HCT116 (cell line): Measurements from ENCODE around the gene TNNC2. TPM values are rescaled to one million over a fixed set of nuclear protein-coding genes. Genes with fewer than 3 reads are reported as not detected.
A peak's percentile ranks its signal among the peaks of the same experiment; 100 is the strongest.
"Not testable (repeated sequence)": the region's sequence is repeated elsewhere in the genome, so short reads cannot be mapped to it uniquely, and the experiment has no call there.

Experiments used
- ATAC-seq: fragments of 200-7000 bp; cut with Tn5 transposase; 2 replicates; pipeline ENCODE4 v1.9.1; 2020; ENCODE audit warnings: mild to moderate bottlenecking, moderate library complexity
- BruUV-seq: library from RNA; stranded (reverse); fragments of 400-500 nt; replicated peaks from 2 replicates; lab custom pipeline; 2021; lab: Mats Ljungman, UMichigan
- CTCF ChIA-PET: fragments of 300-600 bp; sonication (Branson Sonifier 250); formaldehyde crosslinking; loops from one replicate; lab custom pipeline; 2021; ENCODE audit warnings: antibody characterized with exemption; lab: Charles Lee
- POLR2A ChIA-PET: fragments of 300-600, 350-600 bp; sonication (Branson Sonifier 250); formaldehyde crosslinking; loops from one replicate; lab custom pipeline; 2021; ENCODE audit warnings: antibody characterized with exemption; lab: Charles Lee
- RAD21 ChIA-PET, 2 experiments: fragments of 300-600 bp; sonication (Branson Sonifier 250); formaldehyde crosslinking; loops; one replicate each; lab custom pipeline; 2023; ENCODE audit warnings: low total read pairs in 2 of 2; ENCODE audit not compliant: uncharacterized antibody in 2 of 2, unreplicated experiment in 2 of 2, low non-redundant PET in 1 of 2; lab: Charles Lee
- DNase-seq: peaks from one replicate; pipeline ENCODE4 v3.0.0-alpha.2; 2010; ENCODE audit warnings: low read depth, low spot score
- H2AFZ ChIP-seq: fragments of 200-600 bp; shearing (Covaris generic), sonication (generic); 2 replicates; pipeline ENCODE4 v1.6.1; 2017; ENCODE audit warnings: low read depth, mixed run types, mixed read lengths, antibody characterized with exemption, low read length; ENCODE audit not compliant: poor library complexity, severe bottlenecking
- H3K27ac ChIP-seq: 2 replicates; pipeline ENCODE4 v1.5.1; 2012; ENCODE audit warnings: low read depth, low read length
- H3K27me3 ChIP-seq: fragments of 200-600 bp; sonication (generic); 2 replicates; pipeline ENCODE4 v1.6.1; 2016; ENCODE audit warnings: mixed run types, low read length, mixed read lengths; ENCODE audit not compliant: insufficient read depth
- H3K36me3 ChIP-seq, 2 experiments: fragments of 200-500 bp in 1 of 2; fragments of 200-600 bp in 1 of 2; sonication (Bioruptor generic) in 1 of 2; sonication (generic) in 1 of 2; 2 replicates each; pipeline versions ENCODE4 v1.5.1 to v1.6.1; 2014 to 2016; ENCODE audit warnings: low read length in 2 of 2, inconsistent platforms in 1 of 2, mixed read lengths in 1 of 2, mixed run types in 1 of 2; ENCODE audit not compliant: insufficient read depth in 2 of 2, control insufficient read depth in 1 of 2
- H3K4me1 ChIP-seq, 2 experiments: fragments of 200-600 bp in 1 of 2; sonication (generic) in 1 of 2; 2 replicates each; pipeline versions ENCODE4 v1.5.1 to v1.6.1; 2012 to 2017; ENCODE audit warnings: low read length in 2 of 2, inconsistent platforms in 1 of 2, mild to moderate bottlenecking in 1 of 2, mixed read lengths in 1 of 2, mixed run types in 1 of 2, moderate library complexity in 1 of 2; ENCODE audit not compliant: insufficient read depth in 2 of 2, control insufficient read depth in 1 of 2
- H3K4me2 ChIP-seq: fragments of 200-600 bp; sonication (generic); 2 replicates; pipeline ENCODE4 v1.6.1; 2017; ENCODE audit warnings: mixed run types, low read length, mixed read lengths
- H3K4me3 ChIP-seq, 2 experiments: fragments of 200-600 bp in 1 of 2; sonication (generic) in 1 of 2; replicated peaks in 1 of 2; 2 replicates each; pipeline ENCODE4 v1.5.1; 2011 to 2016; ENCODE audit warnings: low read length in 2 of 2, control low read depth in 1 of 2, low read depth in 1 of 2, mild to moderate bottlenecking in 1 of 2, mixed read lengths in 1 of 2, mixed run types in 1 of 2
- H3K79me2 ChIP-seq: fragments of 200-600 bp; sonication (generic); 2 replicates; pipeline ENCODE4 v1.6.1; 2017; ENCODE audit warnings: mild to moderate bottlenecking, mixed run types, low read length, moderate library complexity, mixed read lengths; ENCODE audit not compliant: insufficient read depth
- H3K9ac ChIP-seq: fragments of 200-600 bp; sonication (generic); 2 replicates; pipeline ENCODE4 v1.6.1; 2016; ENCODE audit warnings: low read length, mixed read lengths
- H3K9me2 ChIP-seq: fragments of 200-600 bp; sonication (generic), shearing (Covaris generic); 2 replicates; pipeline ENCODE4 v1.6.1; 2017; ENCODE audit warnings: mixed run types, mild to moderate bottlenecking, moderate library complexity; ENCODE audit not compliant: insufficient read depth
- H3K9me3 ChIP-seq, 2 experiments: fragments of 200-500 bp in 1 of 2; fragments of 200-600 bp in 1 of 2; sonication (Bioruptor generic) in 1 of 2; sonication (generic) in 1 of 2; 2 replicates each; pipeline ENCODE4 v1.6.1; 2014 to 2017; ENCODE audit warnings: low read length in 2 of 2, mixed read lengths in 2 of 2, inconsistent platforms in 1 of 2, low read depth in 1 of 2, mild to moderate bottlenecking in 1 of 2, mixed run types in 1 of 2, moderate library complexity in 1 of 2; ENCODE audit not compliant: control insufficient read depth in 1 of 2, insufficient read depth in 1 of 2
- H4K20me1 ChIP-seq: fragments of 200-600 bp; sonication (generic), shearing (Covaris generic); 2 replicates; pipeline ENCODE4 v1.6.1; 2017; ENCODE audit warnings: mixed run types, mild to moderate bottlenecking, moderate library complexity; ENCODE audit not compliant: insufficient read depth
- ATF3 ChIP-seq: IDR thresholded peaks from 2 replicates; pipeline ENCODE4 v1.6.1; 2012
- EGR1 ChIP-seq: IDR thresholded peaks from 2 replicates; pipeline ENCODE4 v1.6.1; 2012; ENCODE audit warnings: low read depth
- EZH2 ChIP-seq: fragments of 200-600 bp; sonication (generic); IDR thresholded peaks from 2 replicates; pipeline ENCODE4 v1.6.1; 2017; ENCODE audit warnings: antibody characterized with exemption, mixed run types
- FOSL1 ChIP-seq: IDR thresholded peaks from 2 replicates; pipeline ENCODE4 v1.6.1; 2012; ENCODE audit warnings: low read depth
- JUND ChIP-seq: IDR thresholded peaks from 2 replicates; pipeline ENCODE4 v1.6.1; 2012
- RAD21 ChIP-seq: IDR thresholded peaks from 2 replicates; pipeline ENCODE4 v1.6.1; 2012; ENCODE audit warnings: low read depth, mild to moderate bottlenecking
- TCF7L2 ChIP-seq: IDR thresholded peaks from 2 replicates; pipeline ENCODE4 v1.7.0; 2011; ENCODE audit warnings: borderline replicate concordance, inconsistent platforms; ENCODE audit not compliant: insufficient read depth, insufficient read length; ENCODE audit errors: extremely low read depth
- YY1 ChIP-seq: IDR thresholded peaks from 2 replicates; pipeline ENCODE4 v1.6.1; 2011; ENCODE audit warnings: low read length, low read depth, moderate library complexity, mild to moderate bottlenecking; ENCODE audit not compliant: insufficient replicate concordance; ENCODE audit errors: extremely low read depth
- ZNF274 ChIP-seq: fragments of 200-500 bp; sonication (Bioruptor generic); IDR thresholded peaks from 2 replicates; pipeline ENCODE4 v1.6.1; 2014; ENCODE audit warnings: mild to moderate bottlenecking, low read depth, low read length, inconsistent platforms
- intact Hi-C: fragments of 100-400 bp; cut with micrococcal nuclease; formaldehyde crosslinking; loops from 2 replicates; pipeline ENCODE4 v1.10.0; 2022
- total RNA-seq: library from RNA; stranded (reverse); gene quantifications from one replicate; pipeline ENCODE4 v1.2.1, GENCODE V29; 2021; ENCODE audit not compliant: unreplicated experiment
- TF ChIP-seq, protein P1 (sequence below): IDR thresholded peaks from 2 replicates; pipeline ENCODE4 v1.6.1; 2012; ENCODE audit warnings: low read depth

TNNC2 gene
- total RNA-seq, 1 experiment from 2014 or later: not detected

DNA sequence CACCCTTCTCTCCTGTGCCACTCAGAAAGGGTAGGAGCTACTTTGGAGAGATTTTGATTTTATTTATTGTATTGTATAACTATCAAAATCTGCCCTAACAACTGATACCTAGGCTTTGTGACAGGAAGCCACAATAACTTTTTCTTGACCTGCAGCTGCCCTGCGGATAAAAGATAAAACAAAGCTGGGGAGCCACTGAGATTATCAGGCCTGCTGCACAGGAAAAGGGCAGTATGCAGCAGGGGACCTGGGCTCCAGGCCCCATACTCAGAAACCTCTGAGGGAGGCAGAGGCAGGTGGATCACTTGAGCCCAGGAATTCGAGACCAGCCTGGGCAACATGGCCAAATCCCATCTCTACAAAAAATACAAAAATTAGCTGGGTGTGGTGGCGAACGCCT, 5.5 kb upstream of the TNNC2 start:
- Histone ChIP-seq H2AFZ (no peak overlapping the region), H3K27me3 (no peaks in the 10 kb centered on the region), H3K9me3 (no peaks in the 10 kb centered on the region), H3K4me3 (peak overlapping the region in 1 of 2 experiments; percentile 74; a peak in 1 of 4 replicates), H3K9ac (peak overlapping the region; percentile 66; the same call in 1 of the 2 replicates), H3K4me1 (peaks cover 26 to 35% of the 10 kb centered on the region in 2 experiments), H3K79me2 (no peaks in the 10 kb centered on the region), H3K4me2 (peak overlapping the region; percentile 90), H3K36me3 (no peaks in the 10 kb centered on the region), H3K9me2 (no peaks in the 10 kb centered on the region), H3K27ac (peak overlapping the region; percentile 68; the same call in 1 of the 2 replicates), H4K20me1 (no peaks in the 10 kb centered on the region)
- ATAC-seq (no peak), DNase-seq (no peak)
- TF ChIP-seq FOSL1 (no peak), EZH2 (no peak), JUND (no peak), EGR1 (no peak), YY1 (no peak), TCF7L2 (no peak), ZNF274 (no peak), ATF3 (no peak), RAD21 (no peak)
- TF ChIP-seq, protein P1, sequence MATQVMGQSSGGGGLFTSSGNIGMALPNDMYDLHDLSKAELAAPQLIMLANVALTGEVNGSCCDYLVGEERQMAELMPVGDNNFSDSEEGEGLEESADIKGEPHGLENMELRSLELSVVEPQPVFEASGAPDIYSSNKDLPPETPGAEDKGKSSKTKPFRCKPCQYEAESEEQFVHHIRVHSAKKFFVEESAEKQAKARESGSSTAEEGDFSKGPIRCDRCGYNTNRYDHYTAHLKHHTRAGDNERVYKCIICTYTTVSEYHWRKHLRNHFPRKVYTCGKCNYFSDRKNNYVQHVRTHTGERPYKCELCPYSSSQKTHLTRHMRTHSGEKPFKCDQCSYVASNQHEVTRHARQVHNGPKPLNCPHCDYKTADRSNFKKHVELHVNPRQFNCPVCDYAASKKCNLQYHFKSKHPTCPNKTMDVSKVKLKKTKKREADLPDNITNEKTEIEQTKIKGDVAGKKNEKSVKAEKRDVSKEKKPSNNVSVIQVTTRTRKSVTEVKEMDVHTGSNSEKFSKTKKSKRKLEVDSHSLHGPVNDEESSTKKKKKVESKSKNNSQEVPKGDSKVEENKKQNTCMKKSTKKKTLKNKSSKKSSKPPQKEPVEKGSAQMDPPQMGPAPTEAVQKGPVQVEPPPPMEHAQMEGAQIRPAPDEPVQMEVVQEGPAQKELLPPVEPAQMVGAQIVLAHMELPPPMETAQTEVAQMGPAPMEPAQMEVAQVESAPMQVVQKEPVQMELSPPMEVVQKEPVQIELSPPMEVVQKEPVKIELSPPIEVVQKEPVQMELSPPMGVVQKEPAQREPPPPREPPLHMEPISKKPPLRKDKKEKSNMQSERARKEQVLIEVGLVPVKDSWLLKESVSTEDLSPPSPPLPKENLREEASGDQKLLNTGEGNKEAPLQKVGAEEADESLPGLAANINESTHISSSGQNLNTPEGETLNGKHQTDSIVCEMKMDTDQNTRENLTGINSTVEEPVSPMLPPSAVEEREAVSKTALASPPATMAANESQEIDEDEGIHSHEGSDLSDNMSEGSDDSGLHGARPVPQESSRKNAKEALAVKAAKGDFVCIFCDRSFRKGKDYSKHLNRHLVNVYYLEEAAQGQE: no peak
- no TSS peak for BruUV-seq
- ChIA-PET CTCF (no interaction called here), POLR2A (no interaction called here), RAD21 (no interaction called here)
- intact Hi-C loops: loop anchor here (10.0 kb wide), 1 partner anchor 102 kb away; the partner anchor contains the start of gene PCIF1

DNA sequence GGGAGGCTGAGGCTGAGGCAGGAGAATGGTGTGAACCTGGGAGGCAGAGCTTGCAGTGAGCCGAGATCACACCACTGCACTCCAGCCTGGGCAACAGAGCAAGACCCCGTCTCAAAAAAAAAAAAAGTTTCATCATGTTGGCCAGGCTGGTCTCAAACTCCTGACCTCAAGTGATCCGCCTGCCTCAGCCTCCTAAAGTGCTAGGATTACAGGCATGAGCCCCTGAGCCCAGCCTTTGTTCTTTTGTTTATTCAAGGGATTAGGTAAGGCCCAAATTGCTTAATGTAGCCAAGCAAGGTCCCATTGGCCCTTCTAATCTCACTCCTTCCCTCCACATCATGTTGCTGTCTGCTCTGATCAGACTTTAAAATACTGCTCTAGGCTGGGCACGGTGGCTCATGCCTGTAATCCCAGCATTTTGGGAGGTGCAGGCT, 2.6 kb upstream of the TNNC2 start:
- H3K9ac ChIP-seq, DNase-seq, H3K27me3 ChIP-seq, H3K4me3 ChIP-seq, H3K9me3 ChIP-seq, H3K36me3 ChIP-seq, H3K79me2 ChIP-seq, ATAC-seq, CTCF ChIA-PET, H4K20me1 ChIP-seq, H2AFZ ChIP-seq, H3K27ac ChIP-seq, BruUV-seq, H3K9me2 ChIP-seq, POLR2A ChIA-PET, H3K4me2 ChIP-seq: not testable (repeated sequence)
- RAD21 ChIA-PET: interaction anchor here in 1 of 2 experiments (0.7 kb wide), 1 partner anchor 413 kb away, joined by 4 read pairs; no protein-coding TSS in a partner anchor
- H3K4me1 ChIP-seq: peaks cover 19 to 30% of the 10 kb centered on the region in 2 experiments; a peak in 3 of 4 replicates
- intact Hi-C loops: loop anchor here (10.0 kb wide), 1 partner anchor 105 kb away; the partner anchor contains the start of gene PCIF1
